ENCODE results near the gene HAUS8.

GRCh38 chr19:17109300-17109699, 34.0 kb upstream of the HAUS8 start:
- TF ChIP-seq CTCF (conservative IDR thresholded peaks at IDR 0.05; ENCODE audit: low read depth, low read length), result no peak
- TF ChIP-seq EZH2 (IDR thresholded peaks at IDR 0.05; ENCODE audit: low read length, unreplicated experiment), result no peak
- no peak for TF ChIP-seq EZH2phosphoT487 (IDR thresholded peaks at IDR 0.05; ENCODE audit: borderline replicate concordance, low read length)

All from PC-3 (cell line).